Measurements from ENCODE around the gene SRPK3. TPM values are rescaled to one million over a fixed set of nuclear protein-coding genes. Genes with fewer than 3 reads are reported as not detected.

Gene SRPK3
- total and polyA plus RNA-seq, 2 donors (not counting 3 experiments of a cell fraction or from before 2014, with no cell fraction given) = 0.25 to 0.40 TPM

GRCh38 chrX:153733651-153734240 is 47.1 kb upstream of the SRPK3 start:
- ChIA-PET CTCF (no interaction called here), POLR2A (no interaction called here)

More at GRCh38 chrX:153733651-153734240, 47.1 kb upstream of the SRPK3 start:
- no peak for DNase-seq (ENCODE audit: low read depth, low spot score)
- TF ChIP-seq MYC (IDR thresholded peaks at IDR 0.05; ENCODE audit: low read depth, low read length) (no peak), FOS (IDR thresholded peaks at IDR 0.05; ENCODE audit: borderline replicate concordance, insufficient read depth, low read length) (no peak), CTCF (IDR thresholded peaks at IDR 0.05; ENCODE audit: extremely low read depth in 1 of 2, insufficient read depth in 1 of 2, low read depth in 1 of 2, low read length in 2 of 2) (no peak)
- Histone ChIP-seq H3K79me2 (ENCODE audit: control insufficient read depth, insufficient read depth, low read length) (no peaks in the 10 kb centered on the region), H3K36me3 (ENCODE audit: control insufficient read depth in 2 of 2, extremely low read depth in 1 of 2, insufficient read depth in 2 of 2, low read length in 2 of 2) (no peaks in the 10 kb centered on the region), H3K27me3 (ENCODE audit: control insufficient read depth in 2 of 2, insufficient read depth in 2 of 2, low read length in 2 of 2) (no peaks in the 10 kb centered on the region), H3K4me3 (replicated peaks in 1 of 3; ENCODE audit: insufficient read depth in 1 of 3, low read depth in 1 of 3, low read length in 3 of 3) (no peak overlapping the region), H3K4me2 (ENCODE audit: insufficient read depth, low read length) (no peak overlapping the region), H3K9ac (replicated peaks; ENCODE audit: extremely low read depth, insufficient read depth, low read length) (no peak overlapping the region), H3K9me1 (replicated peaks; ENCODE audit: control insufficient read depth, extremely low read depth, insufficient read depth, low read length) (no peaks in the 10 kb centered on the region), H2AFZ (ENCODE audit: low read depth, low read length) (no peak overlapping the region), H4K20me1 (replicated peaks; ENCODE audit: control insufficient read depth, extremely low read depth, insufficient read depth, low read length) (no peaks in the 10 kb centered on the region), H3K9me3 (replicated peaks; ENCODE audit: control insufficient read depth, insufficient read depth, low read length) (no peaks in the 10 kb centered on the region), H3K27ac (ENCODE audit: insufficient read depth, low read depth, low read length) (no peak overlapping the region), H3K4me1 (ENCODE audit: control insufficient read depth, extremely low read depth, insufficient read depth, low read length) (no peaks in the 10 kb centered on the region)
- no TSS peak for BruUV-seq (replicated peaks)
- no peak for FAIRE-seq
- intact Hi-C loops (cut with micrococcal nuclease) (no loop called here), dilution Hi-C loops (cut with MboI; ENCODE audit: extremely low pct_ligation_motif_present, low sequenced_read_pairs) (no loop called here)

All from endothelial cell of umbilical vein (primary cell).